HCT116 (cell line): ENCODE data around the gene HPCAL4. TPM values are rescaled to one million over a fixed set of nuclear protein-coding genes. Genes with fewer than 3 reads are reported as not detected.

ENCODE experiments used
- ATAC-seq: fragments of 200-7000 bp; cut with Tn5 transposase; 2 replicates; pipeline ENCODE4 v1.9.1; 2020; ENCODE audit warnings: mild to moderate bottlenecking, moderate library complexity
- BruUV-seq: library from RNA; stranded (reverse); fragments of 400-500 nt; replicated peaks from 2 replicates; lab custom pipeline; 2021; lab: Mats Ljungman, UMichigan
- CTCF ChIA-PET: fragments of 300-600 bp; sonication (Branson Sonifier 250); formaldehyde crosslinking; loops from one replicate; lab custom pipeline; 2021; ENCODE audit warnings: antibody characterized with exemption; lab: Charles Lee
- POLR2A ChIA-PET: fragments of 300-600, 350-600 bp; sonication (Branson Sonifier 250); formaldehyde crosslinking; loops from one replicate; lab custom pipeline; 2021; ENCODE audit warnings: antibody characterized with exemption; lab: Charles Lee
- RAD21 ChIA-PET, 2 experiments: fragments of 300-600 bp; sonication (Branson Sonifier 250); formaldehyde crosslinking; loops; one replicate each; lab custom pipeline; 2023; ENCODE audit warnings: low total read pairs in 2 of 2; ENCODE audit not compliant: uncharacterized antibody in 2 of 2, unreplicated experiment in 2 of 2, low non-redundant PET in 1 of 2; lab: Charles Lee
- DNase-seq: peaks from one replicate; pipeline ENCODE4 v3.0.0-alpha.2; 2010; ENCODE audit warnings: low read depth, low spot score
- H2AFZ ChIP-seq: fragments of 200-600 bp; shearing (Covaris generic), sonication (generic); 2 replicates; pipeline ENCODE4 v1.6.1; 2017; ENCODE audit warnings: low read depth, mixed run types, mixed read lengths, antibody characterized with exemption, low read length; ENCODE audit not compliant: poor library complexity, severe bottlenecking
- H3K27ac ChIP-seq: 2 replicates; pipeline ENCODE4 v1.5.1; 2012; ENCODE audit warnings: low read depth, low read length
- H3K27me3 ChIP-seq: fragments of 200-600 bp; sonication (generic); 2 replicates; pipeline ENCODE4 v1.6.1; 2016; ENCODE audit warnings: mixed run types, low read length, mixed read lengths; ENCODE audit not compliant: insufficient read depth
- H3K36me3 ChIP-seq, 2 experiments: fragments of 200-500 bp in 1 of 2; fragments of 200-600 bp in 1 of 2; sonication (Bioruptor generic) in 1 of 2; sonication (generic) in 1 of 2; 2 replicates each; pipeline versions ENCODE4 v1.5.1 to v1.6.1; 2014 to 2016; ENCODE audit warnings: low read length in 2 of 2, inconsistent platforms in 1 of 2, mixed read lengths in 1 of 2, mixed run types in 1 of 2; ENCODE audit not compliant: insufficient read depth in 2 of 2, control insufficient read depth in 1 of 2
- H3K4me1 ChIP-seq, 2 experiments: fragments of 200-600 bp in 1 of 2; sonication (generic) in 1 of 2; 2 replicates each; pipeline versions ENCODE4 v1.5.1 to v1.6.1; 2012 to 2017; ENCODE audit warnings: low read length in 2 of 2, inconsistent platforms in 1 of 2, mild to moderate bottlenecking in 1 of 2, mixed read lengths in 1 of 2, mixed run types in 1 of 2, moderate library complexity in 1 of 2; ENCODE audit not compliant: insufficient read depth in 2 of 2, control insufficient read depth in 1 of 2
- H3K4me2 ChIP-seq: fragments of 200-600 bp; sonication (generic); 2 replicates; pipeline ENCODE4 v1.6.1; 2017; ENCODE audit warnings: mixed run types, low read length, mixed read lengths
- H3K4me3 ChIP-seq, 2 experiments: fragments of 200-600 bp in 1 of 2; sonication (generic) in 1 of 2; replicated peaks in 1 of 2; 2 replicates each; pipeline ENCODE4 v1.5.1; 2011 to 2016; ENCODE audit warnings: low read length in 2 of 2, control low read depth in 1 of 2, low read depth in 1 of 2, mild to moderate bottlenecking in 1 of 2, mixed read lengths in 1 of 2, mixed run types in 1 of 2
- H3K79me2 ChIP-seq: fragments of 200-600 bp; sonication (generic); 2 replicates; pipeline ENCODE4 v1.6.1; 2017; ENCODE audit warnings: mild to moderate bottlenecking, mixed run types, low read length, moderate library complexity, mixed read lengths; ENCODE audit not compliant: insufficient read depth
- H3K9ac ChIP-seq: fragments of 200-600 bp; sonication (generic); 2 replicates; pipeline ENCODE4 v1.6.1; 2016; ENCODE audit warnings: low read length, mixed read lengths
- H3K9me2 ChIP-seq: fragments of 200-600 bp; sonication (generic), shearing (Covaris generic); 2 replicates; pipeline ENCODE4 v1.6.1; 2017; ENCODE audit warnings: mixed run types, mild to moderate bottlenecking, moderate library complexity; ENCODE audit not compliant: insufficient read depth
- H3K9me3 ChIP-seq, 2 experiments: fragments of 200-500 bp in 1 of 2; fragments of 200-600 bp in 1 of 2; sonication (Bioruptor generic) in 1 of 2; sonication (generic) in 1 of 2; 2 replicates each; pipeline ENCODE4 v1.6.1; 2014 to 2017; ENCODE audit warnings: low read length in 2 of 2, mixed read lengths in 2 of 2, inconsistent platforms in 1 of 2, low read depth in 1 of 2, mild to moderate bottlenecking in 1 of 2, mixed run types in 1 of 2, moderate library complexity in 1 of 2; ENCODE audit not compliant: control insufficient read depth in 1 of 2, insufficient read depth in 1 of 2
- H4K20me1 ChIP-seq: fragments of 200-600 bp; sonication (generic), shearing (Covaris generic); 2 replicates; pipeline ENCODE4 v1.6.1; 2017; ENCODE audit warnings: mixed run types, mild to moderate bottlenecking, moderate library complexity; ENCODE audit not compliant: insufficient read depth
- ATF3 ChIP-seq: IDR thresholded peaks from 2 replicates; pipeline ENCODE4 v1.6.1; 2012
- CBX3 ChIP-seq: IDR thresholded peaks from 2 replicates; pipeline ENCODE4 v1.6.1; 2012; ENCODE audit warnings: low read depth
- CEBPB ChIP-seq: IDR thresholded peaks from 2 replicates; pipeline ENCODE4 v1.6.1; 2012; ENCODE audit warnings: low read depth
- ELF1 ChIP-seq: IDR thresholded peaks from 2 replicates; pipeline ENCODE4 v1.6.1; 2012; ENCODE audit warnings: low read depth, borderline replicate concordance
- EZH2 ChIP-seq: fragments of 200-600 bp; sonication (generic); IDR thresholded peaks from 2 replicates; pipeline ENCODE4 v1.6.1; 2017; ENCODE audit warnings: antibody characterized with exemption, mixed run types
- FOSL1 ChIP-seq: IDR thresholded peaks from 2 replicates; pipeline ENCODE4 v1.6.1; 2012; ENCODE audit warnings: low read depth
- JUND ChIP-seq: IDR thresholded peaks from 2 replicates; pipeline ENCODE4 v1.6.1; 2012
- POLR2A ChIP-seq: IDR thresholded peaks from 2 replicates; pipeline ENCODE4 v1.7.0; 2011; ENCODE audit warnings: borderline replicate concordance; ENCODE audit not compliant: insufficient read depth, insufficient read length; ENCODE audit errors: extremely low read depth
- POLR2AphosphoS5 ChIP-seq: IDR thresholded peaks from 2 replicates; pipeline ENCODE4 v1.6.1; 2011; ENCODE audit warnings: mild to moderate bottlenecking, low read depth, low read length, moderate library complexity
- SIN3A ChIP-seq: IDR thresholded peaks from 2 replicates; pipeline ENCODE4 v1.6.1; 2012; ENCODE audit warnings: low read depth
- SP1 ChIP-seq: IDR thresholded peaks from 2 replicates; pipeline ENCODE4 v1.6.1; 2012; ENCODE audit warnings: low read depth
- SRF ChIP-seq: IDR thresholded peaks from 2 replicates; pipeline ENCODE4 v1.6.1; 2012; ENCODE audit warnings: low read depth
- TCF7L2 ChIP-seq: IDR thresholded peaks from 2 replicates; pipeline ENCODE4 v1.7.0; 2011; ENCODE audit warnings: borderline replicate concordance, inconsistent platforms; ENCODE audit not compliant: insufficient read depth, insufficient read length; ENCODE audit errors: extremely low read depth
- YY1 ChIP-seq: IDR thresholded peaks from 2 replicates; pipeline ENCODE4 v1.6.1; 2011; ENCODE audit warnings: low read length, low read depth, moderate library complexity, mild to moderate bottlenecking; ENCODE audit not compliant: insufficient replicate concordance; ENCODE audit errors: extremely low read depth
- ZBTB33 ChIP-seq: IDR thresholded peaks from 2 replicates; pipeline ENCODE4 v1.6.1; 2011; ENCODE audit warnings: mild to moderate bottlenecking, low read length, moderate library complexity; ENCODE audit not compliant: insufficient replicate concordance; ENCODE audit errors: extremely low read depth
- ZFX ChIP-seq: fragments of 450-650 bp; IDR thresholded peaks from 2 replicates; pipeline ENCODE4 v1.6.1; 2017
- intact Hi-C: fragments of 100-400 bp; cut with micrococcal nuclease; formaldehyde crosslinking; loops from 2 replicates; pipeline ENCODE4 v1.10.0; 2022
- total RNA-seq: library from RNA; stranded (reverse); gene quantifications from one replicate; pipeline ENCODE4 v1.2.1, GENCODE V29; 2021; ENCODE audit not compliant: unreplicated experiment
- TF ChIP-seq, protein P1 (sequence below), 3 experiments: fragments of 200-600 bp in 1 of 3; sonication (generic) in 1 of 3; IDR thresholded peaks in 2 of 3; conservative IDR thresholded peaks in 1 of 3; 2 replicates each; pipeline ENCODE4 v1.5.1; 2012 to 2017; ENCODE audit warnings: low read depth in 2 of 3, low read length in 2 of 3, antibody characterized with exemption in 1 of 3, borderline replicate concordance in 1 of 3, control low read depth in 1 of 3, mild to moderate bottlenecking in 1 of 3, mixed read lengths in 1 of 3, mixed run types in 1 of 3, moderate library complexity in 1 of 3; ENCODE audit not compliant: insufficient read depth in 1 of 3

Gene HPCAL4
- total RNA-seq, 1 experiment from 2014 or later, result 5.2 TPM

DNA sequence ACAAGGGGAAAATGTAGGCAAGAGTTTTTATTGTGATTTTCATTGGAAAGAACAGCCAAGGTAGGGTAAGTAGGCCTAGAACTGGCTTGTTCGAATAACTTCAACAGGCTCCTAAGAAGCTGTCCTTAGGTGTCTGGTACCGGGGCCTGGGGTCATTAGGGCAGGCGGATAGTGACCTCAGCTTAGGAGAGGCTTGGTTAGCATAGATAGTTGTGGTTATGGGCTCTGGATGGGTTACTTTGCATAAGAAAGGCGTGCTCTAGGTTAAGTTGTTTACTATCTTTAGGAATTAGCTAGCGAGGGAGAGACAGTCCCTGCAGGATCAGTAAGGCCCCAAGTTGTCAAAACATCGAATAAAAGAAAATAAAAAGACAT, 20.7 kb upstream of the HPCAL4 start:
- DNase-seq (no peak), ATAC-seq (no peak)
- no TSS peak for BruUV-seq
- no peak overlapping the region for H3K27ac ChIP-seq
- intact Hi-C loops, result no loop called here
- CTCF ChIA-PET, result interaction anchor here (1.0 to 1.1 kb wide), 2 partner anchors 10 to 54 kb away, joined by 3 to 4 read pairs; no protein-coding TSS in a partner anchor
- H3K4me1 ChIP-seq, result no peaks in the 10 kb centered on the region
- no peaks in the 10 kb centered on the region for H3K9me3 ChIP-seq
- no peaks in the 10 kb centered on the region for H4K20me1 ChIP-seq
- POLR2A ChIA-PET, result no interaction called here
- no peaks in the 10 kb centered on the region for H3K36me3 ChIP-seq
- H3K4me3 ChIP-seq, result no peak overlapping the region
- no peak overlapping the region for H2AFZ ChIP-seq
- H3K27me3 ChIP-seq, result no peaks in the 10 kb centered on the region
- no peak overlapping the region for H3K4me2 ChIP-seq
- H3K79me2 ChIP-seq, result no peaks in the 10 kb centered on the region
- H3K9me2 ChIP-seq, result no peaks in the 10 kb centered on the region
- no peak overlapping the region for H3K9ac ChIP-seq
- TF ChIP-seq FOSL1 (no peak), TCF7L2 (no peak)
- RAD21 ChIA-PET, result no interaction called here

DNA sequence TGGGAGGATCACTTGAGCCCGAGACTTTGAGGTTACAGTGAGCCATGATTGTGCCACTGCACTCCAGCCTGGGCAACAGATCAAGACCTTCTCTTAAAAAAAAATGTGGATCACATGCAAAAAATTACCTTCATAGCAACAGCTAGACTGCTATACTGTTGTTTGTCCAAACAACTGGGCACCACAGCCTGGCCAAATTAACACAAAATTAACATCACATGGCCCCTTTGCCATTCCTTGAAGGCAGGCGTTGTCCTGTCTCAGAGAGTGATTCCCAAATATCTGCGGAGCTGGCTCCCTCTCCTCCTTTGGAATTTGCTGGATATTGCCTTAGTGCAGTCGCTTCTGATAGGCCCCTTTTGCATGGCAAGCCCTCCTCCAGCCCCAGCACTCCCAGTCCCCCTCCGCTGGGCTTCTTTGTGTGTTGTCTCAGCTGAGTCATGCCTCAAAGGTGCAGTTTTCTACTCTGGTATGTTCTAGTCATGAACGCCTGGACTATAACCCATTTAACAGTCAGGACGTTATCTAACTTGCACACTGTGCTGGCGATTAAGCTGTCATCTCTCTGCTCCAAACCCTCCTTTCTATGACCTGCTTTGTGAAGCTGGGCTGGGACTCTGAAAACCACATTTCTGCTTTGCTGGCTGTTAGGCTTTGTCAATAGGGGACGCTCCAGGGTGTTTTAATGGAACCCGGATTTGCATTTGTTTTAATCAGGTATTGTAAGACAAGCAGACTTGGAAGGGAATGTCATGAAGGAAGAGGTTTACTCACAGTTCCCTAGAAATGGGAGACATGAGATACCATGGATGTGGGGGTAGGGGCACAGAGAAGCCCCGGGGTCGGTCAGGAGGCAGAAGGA, 20.1 kb upstream of the HPCAL4 start:
- Histone ChIP-seq H3K9ac (no peak overlapping the region), H3K36me3 (no peaks in the 10 kb centered on the region), H4K20me1 (no peaks in the 10 kb centered on the region), H3K79me2 (no peaks in the 10 kb centered on the region), H3K27me3 (no peaks in the 10 kb centered on the region), H3K4me3 (no peak overlapping the region), H3K9me2 (no peaks in the 10 kb centered on the region), H3K4me1 (no peaks in the 10 kb centered on the region), H3K4me2 (no peak overlapping the region), H3K9me3 (no peaks in the 10 kb centered on the region), H2AFZ (no peak overlapping the region), H3K27ac (no peak overlapping the region)
- ChIA-PET CTCF (interaction anchor here (1.0 kb wide), 2 partner anchors 53 to 105 kb away, joined by 3 read pairs; no protein-coding TSS in a partner anchor), RAD21 (no interaction called here), POLR2A (no interaction called here)
- intact Hi-C loops, result no loop called here
- no TSS peak for BruUV-seq
- ATAC-seq (no peak), DNase-seq (no peak)
- TF ChIP-seq ATF3, result no peak
- TF ChIP-seq, protein P1, sequence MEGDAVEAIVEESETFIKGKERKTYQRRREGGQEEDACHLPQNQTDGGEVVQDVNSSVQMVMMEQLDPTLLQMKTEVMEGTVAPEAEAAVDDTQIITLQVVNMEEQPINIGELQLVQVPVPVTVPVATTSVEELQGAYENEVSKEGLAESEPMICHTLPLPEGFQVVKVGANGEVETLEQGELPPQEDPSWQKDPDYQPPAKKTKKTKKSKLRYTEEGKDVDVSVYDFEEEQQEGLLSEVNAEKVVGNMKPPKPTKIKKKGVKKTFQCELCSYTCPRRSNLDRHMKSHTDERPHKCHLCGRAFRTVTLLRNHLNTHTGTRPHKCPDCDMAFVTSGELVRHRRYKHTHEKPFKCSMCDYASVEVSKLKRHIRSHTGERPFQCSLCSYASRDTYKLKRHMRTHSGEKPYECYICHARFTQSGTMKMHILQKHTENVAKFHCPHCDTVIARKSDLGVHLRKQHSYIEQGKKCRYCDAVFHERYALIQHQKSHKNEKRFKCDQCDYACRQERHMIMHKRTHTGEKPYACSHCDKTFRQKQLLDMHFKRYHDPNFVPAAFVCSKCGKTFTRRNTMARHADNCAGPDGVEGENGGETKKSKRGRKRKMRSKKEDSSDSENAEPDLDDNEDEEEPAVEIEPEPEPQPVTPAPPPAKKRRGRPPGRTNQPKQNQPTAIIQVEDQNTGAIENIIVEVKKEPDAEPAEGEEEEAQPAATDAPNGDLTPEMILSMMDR (IDR thresholded peaks at IDR 0.05 in 2 of 3, conservative IDR thresholded peaks at IDR 0.05 in 1 of 3; ENCODE audit: borderline replicate concordance in 1 of 3, insufficient read depth in 1 of 3, low read depth in 2 of 3, low read length in 2 of 3), result no peak
- no peak for TF ChIP-seq POLR2A
- TF ChIP-seq SRF, result no peak
- TF ChIP-seq EZH2, result no peak
- TF ChIP-seq CEBPB, result no peak
- TF ChIP-seq SIN3A, result no peak
- no peak for TF ChIP-seq SP1
- TF ChIP-seq TCF7L2, result no peak
- no peak for TF ChIP-seq YY1
- TF ChIP-seq ELF1, result no peak
- TF ChIP-seq CBX3, result no peak
- no peak for TF ChIP-seq ZFX
- no peak for TF ChIP-seq POLR2AphosphoS5
- TF ChIP-seq ZBTB33, result no peak
- no peak for TF ChIP-seq JUND
